GM12891 (cell line): Measurements from ENCODE around the gene CCDC88C.

Source experiments
- DNase-seq: peaks from one replicate; pipeline ENCODE4 v3.0.0; 2011; ENCODE audit warnings: low spot score; ENCODE audit not compliant: insufficient read length
- FAIRE-seq: peaks from 2 replicates; lab custom pipeline; 2011; peaks lifted over from hg19 to GRCh38; lab: Jason Lieb, UNC
- PAX5 ChIP-seq: IDR thresholded peaks from 2 replicates; pipeline ENCODE4 v1.6.1; 2011; ENCODE audit warnings: low read length, moderate library complexity, mild to moderate bottlenecking; ENCODE audit not compliant: insufficient read depth, severe bottlenecking
- POLR2A ChIP-seq: IDR thresholded peaks from 2 replicates; pipeline ENCODE4 v1.6.1; 2011; ENCODE audit warnings: low read depth, low read length, control low read depth
- POLR2AphosphoS5 ChIP-seq: IDR thresholded peaks from 2 replicates; pipeline ENCODE4 v1.6.1; 2011; ENCODE audit warnings: low read depth, low read length, control low read depth
- POU2F2 ChIP-seq: IDR thresholded peaks from 2 replicates; pipeline ENCODE4 v1.6.1; 2011; ENCODE audit warnings: low read depth, mild to moderate bottlenecking, control low read depth, low read length, moderate library complexity
- SPI1 ChIP-seq: IDR thresholded peaks from 2 replicates; pipeline ENCODE4 v1.6.1; 2011; ENCODE audit warnings: low read depth, low read length, control low read depth
- TAF1 ChIP-seq: IDR thresholded peaks from 2 replicates; pipeline ENCODE4 v1.6.1; 2011; ENCODE audit warnings: low read depth, low read length, control low read depth

CCDC88C gene

GRCh38 chr14:91283666-91284065 is 134.0 kb downstream of the CCDC88C start:
- no peak for TF ChIP-seq POLR2AphosphoS5
- no peak for TF ChIP-seq POU2F2
- DNase-seq (no peak), FAIRE-seq (no peak)

GRCh38 chr14:91282954-91283645 is 134.5 kb downstream of the CCDC88C start:
- no peak for FAIRE-seq
- no peak for DNase-seq
- no peak for TF ChIP-seq POU2F2
- no peak for TF ChIP-seq PAX5
- TF ChIP-seq POLR2A = no peak
- no peak for TF ChIP-seq POLR2AphosphoS5
- no peak for TF ChIP-seq SPI1
- no peak for TF ChIP-seq TAF1

- no peak for FAIRE-seq
- no peak for DNase-seq
- no peak for TF ChIP-seq POU2F2
- no peak for TF ChIP-seq TAF1
- no peak for TF ChIP-seq SPI1
- TF ChIP-seq PAX5 = no peak
- no peak for TF ChIP-seq POLR2A
- TF ChIP-seq POLR2AphosphoS5 = no peak
Observed at GRCh38 chr14:91281346-91281745, 136.3 kb downstream of the CCDC88C start.

- no peak for FAIRE-seq
- no peak for DNase-seq
- TF ChIP-seq PAX5 (no peak), POLR2A (no peak), TAF1 (no peak), SPI1 (no peak)
Observed at GRCh38 chr14:91280129-91280528, 137.5 kb downstream of the CCDC88C start.

- DNase-seq = no peak
- TF ChIP-seq POU2F2 = no peak
- TF ChIP-seq POLR2A = no peak
- no peak for TF ChIP-seq POLR2AphosphoS5
- no peak for FAIRE-seq
Observed at GRCh38 chr14:91279354-91279753, 138.3 kb downstream of the CCDC88C start.

- DNase-seq = no peak
- FAIRE-seq = no peak
- TF ChIP-seq POLR2A = no peak
- no peak for TF ChIP-seq PAX5
- TF ChIP-seq SPI1 = no peak
- no peak for TF ChIP-seq POLR2AphosphoS5
- TF ChIP-seq POU2F2 = no peak
- no peak for TF ChIP-seq TAF1
Observed at GRCh38 chr14:91278383-91278715, 139.3 kb downstream of the CCDC88C start.

DNA sequence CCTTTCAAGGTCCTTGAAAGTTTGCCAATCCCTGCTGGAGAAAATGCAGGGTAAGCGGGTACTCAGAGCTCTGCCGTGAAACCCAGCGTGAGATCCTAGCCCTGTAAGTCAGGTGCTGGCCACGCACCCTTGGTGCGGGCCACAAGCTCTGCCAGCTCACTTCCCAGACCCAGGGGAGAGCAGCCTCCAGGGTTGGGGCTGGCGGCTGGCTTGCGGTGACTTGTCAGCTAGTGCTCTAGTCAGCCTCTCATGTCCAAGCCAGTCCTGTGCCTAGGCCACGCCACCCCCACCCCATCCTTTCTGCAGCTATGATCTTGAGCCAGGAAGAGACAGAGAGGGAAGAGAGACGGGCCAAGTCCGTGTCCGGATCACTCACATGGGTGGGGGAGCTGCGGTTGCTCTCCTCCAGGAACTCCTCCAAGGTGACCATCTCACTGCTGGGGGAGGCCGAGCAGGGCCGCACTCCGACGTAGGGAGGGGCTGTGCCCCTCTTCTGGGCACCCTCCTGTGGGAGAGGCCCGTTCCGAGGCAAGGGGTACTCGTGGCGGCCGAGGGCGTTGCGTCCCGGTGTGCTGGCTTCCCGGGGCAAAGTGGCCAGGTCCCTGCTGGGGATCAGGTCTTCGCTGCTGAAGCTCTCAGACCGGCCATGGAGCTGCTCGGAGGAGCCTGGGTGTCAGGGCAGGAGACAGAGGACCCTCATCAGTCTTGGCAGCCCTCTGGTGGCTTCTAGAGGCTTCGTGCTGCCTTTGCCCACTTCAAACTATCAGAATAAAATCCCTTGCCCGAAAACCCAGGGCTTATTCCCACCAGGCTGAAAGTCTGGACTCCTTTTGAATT is 139.9 kb downstream of the CCDC88C start:
- TF ChIP-seq PAX5 (no peak), POLR2A (no peak), SPI1 (no peak), POU2F2 (no peak), POLR2AphosphoS5 (no peak), TAF1 (no peak)
- DNase-seq (no peak), FAIRE-seq (no peak)

DNA sequence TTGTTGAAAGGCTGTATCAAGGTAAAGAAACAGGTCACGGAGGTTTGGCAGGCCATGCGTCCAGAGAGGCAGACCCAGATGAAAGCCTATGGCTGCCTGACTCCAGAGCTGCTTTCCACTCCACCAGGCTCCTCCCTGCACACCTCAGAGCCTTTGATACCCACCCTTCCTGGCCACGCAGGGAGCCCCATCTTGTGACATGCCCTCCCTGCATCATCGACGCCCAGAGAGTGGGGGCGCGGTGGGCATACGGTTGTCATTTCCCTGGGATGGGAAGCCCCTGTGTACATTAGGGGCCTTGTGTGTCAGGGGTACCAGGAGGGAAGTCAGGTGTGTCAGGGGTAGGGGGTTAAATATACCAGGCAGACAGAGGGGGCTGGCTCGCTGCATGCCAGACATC is 142.8 kb downstream of the CCDC88C start:
- FAIRE-seq = no peak
- no peak for TF ChIP-seq POLR2A
- no peak for DNase-seq

GRCh38 chr14:91273885-91274273 is 143.7 kb downstream of the CCDC88C start:
- no peak for TF ChIP-seq PAX5
- TF ChIP-seq POLR2A = no peak
- no peak for TF ChIP-seq POU2F2
- no peak for TF ChIP-seq POLR2AphosphoS5
- no peak for TF ChIP-seq TAF1
- TF ChIP-seq SPI1 = no peak
- DNase-seq (no peak), FAIRE-seq (no peak)

GRCh38 chr14:91273273-91273884 is 144.2 kb downstream of the CCDC88C start:
- FAIRE-seq (no peak), DNase-seq (no peak)
- no peak for TF ChIP-seq POU2F2
- no peak for TF ChIP-seq SPI1
- no peak for TF ChIP-seq POLR2A
- TF ChIP-seq PAX5 = no peak
- no peak for TF ChIP-seq POLR2AphosphoS5
- TF ChIP-seq TAF1 = no peak
